22Rv1 (cell line): ENCODE measurements around the gene MON1B.
"Not testable (repeated sequence)": the region's sequence is repeated elsewhere in the genome, so short reads cannot be mapped to it uniquely, and the experiment has no call there.

Source experiments
- H3K27ac ChIP-seq: fragments of 450-650 bp; 2 replicates; pipeline ENCODE4 v1.5.1; 2017
- CTCF ChIP-seq: fragments of 450-650 bp; IDR thresholded peaks from 2 replicates; pipeline ENCODE4 v1.5.1; 2017; ENCODE audit warnings: mild to moderate bottlenecking
- ZFX ChIP-seq: fragments of 450-650 bp; IDR thresholded peaks from 2 replicates; pipeline ENCODE4 v1.6.1; 2017; ENCODE audit warnings: antibody characterized with exemption, borderline replicate concordance

MON1B gene

GRCh38 chr16:77168901-77169300, 22.1 kb upstream of the MON1B start:
- no peak overlapping the region for H3K27ac ChIP-seq
- TF ChIP-seq CTCF (no peak), ZFX (no peak)

- H3K27ac ChIP-seq = no peak overlapping the region
- TF ChIP-seq ZFX = no peak
- TF ChIP-seq CTCF = peak; percentile 86
Observed at GRCh38 chr16:77169650-77170236, 21.2 kb upstream of the MON1B start.

GRCh38 chr16:77170805-77171204, 20.2 kb upstream of the MON1B start:
- no peak overlapping the region for H3K27ac ChIP-seq
- no peak for TF ChIP-seq ZFX
- TF ChIP-seq CTCF = no peak

GRCh38 chr16:77171745-77172635, 19.0 kb upstream of the MON1B start:
- TF ChIP-seq ZFX (no peak), CTCF (peak; percentile 85)
- H3K27ac ChIP-seq = no peak overlapping the region

GRCh38 chr16:77172951-77173350, 18.0 kb upstream of the MON1B start:
- TF ChIP-seq CTCF (no peak), ZFX (no peak)
- H3K27ac ChIP-seq = no peak overlapping the region

- TF ChIP-seq ZFX = no peak
- TF ChIP-seq CTCF = no peak
- no peak overlapping the region for H3K27ac ChIP-seq
Observed at GRCh38 chr16:77183137-77183536, 7.9 kb upstream of the MON1B start.

GRCh38 chr16:77186298-77186697, 4.7 kb upstream of the MON1B start:
- not testable (repeated sequence) for H3K27ac ChIP-seq

- TF ChIP-seq ZFX = no peak
- no peak for TF ChIP-seq CTCF
- peak overlapping the region; percentile 97 for H3K27ac ChIP-seq
Observed at GRCh38 chr16:77190190-77190477, 856 bp upstream of the MON1B start.
